ENCODE measurements around the gene ST8SIA5. TPM values are rescaled to one million over a fixed set of nuclear protein-coding genes. Genes with fewer than 3 reads are reported as not detected.

ST8SIA5 gene
- polyA plus RNA-seq, 1 experiment, result not detected

- Histone ChIP-seq H3K27me3 (ENCODE audit: control insufficient read depth, insufficient read depth, low read length) (no peaks in the 10 kb centered on the region), H3K4me3 (ENCODE audit: low read depth, low read length) (no peak overlapping the region), H3K36me3 (ENCODE audit: control insufficient read depth, insufficient read depth, low read length) (no peaks in the 10 kb centered on the region)
- ChIA-PET POLR2A (no interaction called here), CTCF (no interaction called here)
- DNase-seq (ENCODE audit: low read depth), result no peak
- TF ChIP-seq CTCF (IDR thresholded peaks at IDR 0.05; ENCODE audit: insufficient read depth, low read depth, low read length), result no peak
Observed at GRCh38 chr18:46706968-46707367, 49.9 kb downstream of the ST8SIA5 start.

GRCh38 chr18:46705521-46705920 is 51.3 kb downstream of the ST8SIA5 start:
- Histone ChIP-seq H3K36me3 (ENCODE audit: control insufficient read depth, insufficient read depth, low read length) (no peaks in the 10 kb centered on the region), H3K27me3 (ENCODE audit: control insufficient read depth, insufficient read depth, low read length) (no peaks in the 10 kb centered on the region), H3K4me3 (ENCODE audit: low read depth, low read length) (no peak overlapping the region)
- POLR2A ChIA-PET, result no interaction called here
- CTCF ChIA-PET, result interaction anchor here (1.6 kb wide), 1 partner anchor 21 kb away, joined by 3 read pairs; no protein-coding TSS in a partner anchor
- no peak for DNase-seq (ENCODE audit: low read depth)
- TF ChIP-seq CTCF (IDR thresholded peaks at IDR 0.05; ENCODE audit: insufficient read depth, low read depth, low read length), result no peak

GRCh38 chr18:46704816-46705215 is 52.0 kb downstream of the ST8SIA5 start:
- Histone ChIP-seq H3K27me3 (ENCODE audit: control insufficient read depth, insufficient read depth, low read length) (no peaks in the 10 kb centered on the region), H3K36me3 (ENCODE audit: control insufficient read depth, insufficient read depth, low read length) (no peaks in the 10 kb centered on the region), H3K4me3 (ENCODE audit: low read depth, low read length) (no peak overlapping the region)
- no peak for DNase-seq (ENCODE audit: low read depth)
- CTCF ChIA-PET, result interaction anchor here (1.6 kb wide), 1 partner anchor 20 kb away, joined by 3 read pairs; no protein-coding TSS in a partner anchor
- no peak for TF ChIP-seq CTCF (IDR thresholded peaks at IDR 0.05; ENCODE audit: insufficient read depth, low read depth, low read length)
- POLR2A ChIA-PET, result no interaction called here

- H3K27me3 ChIP-seq (ENCODE audit: control insufficient read depth, insufficient read depth, low read length), result no peaks in the 10 kb centered on the region
- H3K4me3 ChIP-seq (ENCODE audit: low read depth, low read length), result no peak overlapping the region
- POLR2A ChIA-PET, result no interaction called here
- CTCF ChIA-PET, result no interaction called here
- DNase-seq (ENCODE audit: low read depth), result no peak
- TF ChIP-seq CTCF (IDR thresholded peaks at IDR 0.05; ENCODE audit: insufficient read depth, low read depth, low read length), result no peak
- H3K36me3 ChIP-seq (ENCODE audit: control insufficient read depth, insufficient read depth, low read length), result no peaks in the 10 kb centered on the region
Observed at GRCh38 chr18:46704189-46704588, 52.7 kb downstream of the ST8SIA5 start.

GRCh38 chr18:46702471-46702870 is 54.4 kb downstream of the ST8SIA5 start:
- CTCF ChIA-PET, result interaction anchor here (0.6 to 1.7 kb wide), 2 partner anchors 13 to 843 kb away, joined by 3 read pairs; no protein-coding TSS in a partner anchor
- H3K27me3 ChIP-seq (ENCODE audit: control insufficient read depth, insufficient read depth, low read length), result no peaks in the 10 kb centered on the region
- TF ChIP-seq CTCF (IDR thresholded peaks at IDR 0.05; ENCODE audit: insufficient read depth, low read depth, low read length), result no peak
- DNase-seq (ENCODE audit: low read depth), result no peak
- no peak overlapping the region for H3K4me3 ChIP-seq (ENCODE audit: low read depth, low read length)
- POLR2A ChIA-PET, result no interaction called here
- H3K36me3 ChIP-seq (ENCODE audit: control insufficient read depth, insufficient read depth, low read length), result no peaks in the 10 kb centered on the region
